SJSA1 (cell line): ENCODE results near the gene UBFD1. TPM values are rescaled to one million over a fixed set of nuclear protein-coding genes. Genes with fewer than 3 reads are reported as not detected.
"Not testable (repeated sequence)": the region's sequence is repeated elsewhere in the genome, so short reads cannot be mapped to it uniquely, and the experiment has no call there.

Source experiments
- DNase-seq, 2 experiments: peaks; one replicate each; pipeline ENCODE4 v3.0.0-alpha.2; 2015 to 2020; ENCODE audit warnings: low spot score in 2 of 2, low read depth in 1 of 2
- H3K27ac ChIP-seq: fragments of 250-450 bp; sonication (Bioruptor Pico); 2 replicates; pipeline ENCODE4 v1.5.1; 2020; ENCODE audit warnings: mild to moderate bottlenecking, moderate library complexity
- H3K27me3 ChIP-seq: fragments of 250-450 bp; sonication (Bioruptor Pico); replicated peaks from 2 replicates; pipeline ENCODE4 v1.5.1; 2020; ENCODE audit warnings: mild to moderate bottlenecking, moderate library complexity
- H3K36me3 ChIP-seq: fragments of 250-450 bp; sonication (Bioruptor Pico); 2 replicates; pipeline ENCODE4 v1.5.1; 2020; ENCODE audit warnings: mild to moderate bottlenecking
- H3K4me1 ChIP-seq: fragments of 250-450 bp; sonication (Bioruptor Pico); replicated peaks from 2 replicates; pipeline ENCODE4 v1.6.1; 2021; ENCODE audit warnings: mild to moderate bottlenecking
- H3K4me3 ChIP-seq: fragments of 250-450 bp; sonication (Bioruptor Pico); 2 replicates; pipeline ENCODE4 v1.5.1; 2020; ENCODE audit warnings: mild to moderate bottlenecking
- H3K9me3 ChIP-seq: fragments of 250-450 bp; sonication (Bioruptor Pico); replicated peaks from 2 replicates; pipeline ENCODE4 v1.5.1; 2020; ENCODE audit warnings: mild to moderate bottlenecking
- total RNA-seq: library from RNA; depleted of rRNA; stranded (reverse); fragments of >200 nt; shearing (Covaris generic); gene quantifications from 2 replicates; pipeline ENCODE4 v1.2.3, GENCODE V29; 2014

The UBFD1 gene
- total RNA-seq, 1 experiment from 2014 or later, result 88.0 TPM

- DNase-seq, result no peak
- no peaks in the 10 kb centered on the region for H3K9me3 ChIP-seq
Measured at GRCh38 chr16:23564575-23565363, 7.2 kb downstream of the UBFD1 start.

GRCh38 chr16:23566724-23567123 lies 9.2 kb downstream of the UBFD1 start:
- no peaks in the 10 kb centered on the region for H3K27me3 ChIP-seq
- H3K4me3 ChIP-seq, result no peak overlapping the region
- DNase-seq, result no peak
- no peak overlapping the region for H3K27ac ChIP-seq
- no peaks in the 10 kb centered on the region for H3K9me3 ChIP-seq
- peaks cover 90% of the 10 kb centered on the region for H3K36me3 ChIP-seq
- H3K4me1 ChIP-seq, result no peaks in the 10 kb centered on the region

More at GRCh38 chr16:23564575-23565363, 7.2 kb downstream of the UBFD1 start:
- H3K4me1 ChIP-seq, result no peaks in the 10 kb centered on the region
- no peaks in the 10 kb centered on the region for H3K27me3 ChIP-seq
- H3K27ac ChIP-seq, result no peak overlapping the region
- peaks cover 92% of the 10 kb centered on the region for H3K36me3 ChIP-seq
- no peak overlapping the region for H3K4me3 ChIP-seq

- DNase-seq, result no peak
- H3K36me3 ChIP-seq, result peaks cover 90% of the 10 kb centered on the region
Measured at GRCh38 chr16:23567602-23568001, 10.1 kb downstream of the UBFD1 start.

GRCh38 chr16:23570992-23571632 lies 13.6 kb downstream of the UBFD1 start:
- peaks cover 78% of the 10 kb centered on the region for H3K36me3 ChIP-seq
- H3K4me3 ChIP-seq, result no peak overlapping the region
- no peak overlapping the region for H3K27ac ChIP-seq
- H3K27me3 ChIP-seq, result no peaks in the 10 kb centered on the region
- no peak for DNase-seq
- H3K9me3 ChIP-seq, result no peaks in the 10 kb centered on the region
- H3K4me1 ChIP-seq, result no peaks in the 10 kb centered on the region

More at GRCh38 chr16:23567602-23568001, 10.1 kb downstream of the UBFD1 start:
- no peak overlapping the region for H3K27ac ChIP-seq
- H3K9me3 ChIP-seq, result no peaks in the 10 kb centered on the region
- no peak overlapping the region for H3K4me3 ChIP-seq
- no peaks in the 10 kb centered on the region for H3K27me3 ChIP-seq
- H3K4me1 ChIP-seq, result no peaks in the 10 kb centered on the region

- Histone ChIP-seq H3K27me3 (no peaks in the 10 kb centered on the region), H3K36me3 (peaks cover 75% of the 10 kb centered on the region), H3K4me1 (no peaks in the 10 kb centered on the region), H3K27ac (no peak overlapping the region), H3K4me3 (no peak overlapping the region), H3K9me3 (no peaks in the 10 kb centered on the region)
- no peak for DNase-seq
Measured at GRCh38 chr16:23571895-23572294, 14.4 kb downstream of the UBFD1 start.

GRCh38 chr16:23572394-23572793 lies 14.9 kb downstream of the UBFD1 start:
- Histone ChIP-seq H3K36me3 (peaks cover 73% of the 10 kb centered on the region), H3K27ac (no peak overlapping the region), H3K9me3 (no peaks in the 10 kb centered on the region), H3K4me3 (no peak overlapping the region), H3K27me3 (no peaks in the 10 kb centered on the region), H3K4me1 (no peaks in the 10 kb centered on the region)
- no peak for DNase-seq

- no peak for DNase-seq
- H3K27ac ChIP-seq, result no peak overlapping the region
- H3K9me3 ChIP-seq, result no peaks in the 10 kb centered on the region
- H3K4me1 ChIP-seq, result no peaks in the 10 kb centered on the region
- H3K4me3 ChIP-seq, result no peak overlapping the region
- H3K36me3 ChIP-seq, result peaks cover 69% of the 10 kb centered on the region
- no peaks in the 10 kb centered on the region for H3K27me3 ChIP-seq
Measured at GRCh38 chr16:23573817-23574216, 16.3 kb downstream of the UBFD1 start.

- Histone ChIP-seq H3K36me3 (peaks cover 51% of the 10 kb centered on the region), H3K27me3 (no peaks in the 10 kb centered on the region), H3K4me3 (no peak overlapping the region), H3K9me3 (no peaks in the 10 kb centered on the region), H3K27ac (no peak overlapping the region), H3K4me1 (no peaks in the 10 kb centered on the region)
- no peak for DNase-seq
Measured at GRCh38 chr16:23575834-23576233, 18.3 kb downstream of the UBFD1 start.

- no peak overlapping the region for H3K27ac ChIP-seq
- H3K4me1 ChIP-seq, result no peaks in the 10 kb centered on the region
- H3K4me3 ChIP-seq, result no peak overlapping the region
- H3K9me3 ChIP-seq, result no peaks in the 10 kb centered on the region
- H3K27me3 ChIP-seq, result no peaks in the 10 kb centered on the region
- peaks cover 45% of the 10 kb centered on the region for H3K36me3 ChIP-seq
- DNase-seq, result no peak
Measured at GRCh38 chr16:23577493-23577892, 20.0 kb downstream of the UBFD1 start.

- no peaks in the 10 kb centered on the region for H3K4me1 ChIP-seq
- H3K27me3 ChIP-seq, result no peaks in the 10 kb centered on the region
- H3K4me3 ChIP-seq, result no peak overlapping the region
- no peak for DNase-seq
- H3K9me3 ChIP-seq, result no peaks in the 10 kb centered on the region
- H3K27ac ChIP-seq, result no peak overlapping the region
- peaks cover 42% of the 10 kb centered on the region for H3K36me3 ChIP-seq
Measured at GRCh38 chr16:23578101-23578830, 20.7 kb downstream of the UBFD1 start.

- no peak for DNase-seq
- H3K36me3 ChIP-seq, result peaks cover 40% of the 10 kb centered on the region
- no peak overlapping the region for H3K27ac ChIP-seq
- H3K27me3 ChIP-seq, result no peaks in the 10 kb centered on the region
- no peak overlapping the region for H3K4me3 ChIP-seq
- H3K4me1 ChIP-seq, result no peaks in the 10 kb centered on the region
- no peaks in the 10 kb centered on the region for H3K9me3 ChIP-seq
Measured at GRCh38 chr16:23579371-23579770, 21.8 kb downstream of the UBFD1 start.

GRCh38 chr16:23580391-23580790 lies 22.9 kb downstream of the UBFD1 start:
- no peak overlapping the region for H3K4me3 ChIP-seq
- peaks cover 40% of the 10 kb centered on the region for H3K36me3 ChIP-seq
- no peaks in the 10 kb centered on the region for H3K4me1 ChIP-seq
- no peaks in the 10 kb centered on the region for H3K9me3 ChIP-seq
- H3K27me3 ChIP-seq, result no peaks in the 10 kb centered on the region
- H3K27ac ChIP-seq, result no peak overlapping the region
- no peak for DNase-seq

- Histone ChIP-seq H3K9me3 (no peaks in the 10 kb centered on the region), H3K36me3 (peaks cover 47% of the 10 kb centered on the region), H3K27ac (no peak overlapping the region)
Measured at GRCh38 chr16:23581764-23582163, 24.2 kb downstream of the UBFD1 start.

GRCh38 chr16:23583271-23583670 lies 25.7 kb downstream of the UBFD1 start:
- H3K27me3 ChIP-seq, H3K4me1 ChIP-seq, DNase-seq, H3K4me3 ChIP-seq, H3K27ac ChIP-seq, H3K9me3 ChIP-seq: not testable (repeated sequence)
- H3K36me3 ChIP-seq, result peaks cover 51% of the 10 kb centered on the region

More at GRCh38 chr16:23581764-23582163, 24.2 kb downstream of the UBFD1 start:
- Histone ChIP-seq H3K4me1 (no peaks in the 10 kb centered on the region), H3K4me3 (no peak overlapping the region), H3K27me3 (no peaks in the 10 kb centered on the region)
- no peak for DNase-seq
